AG04449 (cell line): ENCODE data around the gene ASTN2.
"Not testable (repeated sequence)": the region's sequence is repeated elsewhere in the genome, so short reads cannot be mapped to it uniquely, and the experiment has no call there.

Source experiments
- CTCF ChIA-PET: fragments of 350-600 bp; formaldehyde crosslinking; extraction: SDS; loops from one replicate; lab custom pipeline; 2021; ENCODE audit warnings: antibody characterized with exemption; lab: Yijun Ruan, JAX
- POLR2A ChIA-PET: fragments of 400-600, 350-600 bp; formaldehyde crosslinking; extraction: SDS; loops from one replicate; lab custom pipeline; 2020; ENCODE audit warnings: antibody characterized with exemption, inconsistent platforms; lab: Yijun Ruan, JAX
- DNase-seq: peaks from one replicate; pipeline ENCODE4 v3.0.0-alpha.2; 2010; ENCODE audit warnings: low read depth, low spot score
- H3K4me3 ChIP-seq: 2 replicates; pipeline ENCODE4 v1.5.1; 2011; ENCODE audit warnings: low read depth, mild to moderate bottlenecking, control low read depth, low read length
- CTCF ChIP-seq: IDR thresholded peaks from one replicate; pipeline ENCODE4 v1.5.1; 2011; ENCODE audit warnings: mild to moderate bottlenecking, moderate library complexity, low read length, control low read depth, inconsistent platforms; ENCODE audit not compliant: insufficient read depth; ENCODE audit errors: missing control alignments

Gene ASTN2

GRCh38 chr9:116891424-116891823 lies 523.4 kb downstream of the ASTN2 start:
- POLR2A ChIA-PET, result no interaction called here
- no peak for TF ChIP-seq CTCF
- no peak overlapping the region for H3K4me3 ChIP-seq
- CTCF ChIA-PET, result interaction anchor here (1.2 kb wide), 1 partner anchor 30 kb away, joined by 6 read pairs; no protein-coding TSS in a partner anchor
- DNase-seq, result no peak

GRCh38 chr9:116888476-116888875 lies 526.4 kb downstream of the ASTN2 start:
- POLR2A ChIA-PET, H3K4me3 ChIP-seq, CTCF ChIA-PET, DNase-seq: not testable (repeated sequence)

GRCh38 chr9:116888066-116888465 lies 526.8 kb downstream of the ASTN2 start:
- CTCF ChIA-PET, result no interaction called here
- POLR2A ChIA-PET, result no interaction called here
- no peak overlapping the region for H3K4me3 ChIP-seq
- DNase-seq, result no peak
- TF ChIP-seq CTCF, result no peak

- ChIA-PET POLR2A (no interaction called here), CTCF (no interaction called here)
- H3K4me3 ChIP-seq, result no peak overlapping the region
- DNase-seq, result no peak
- no peak for TF ChIP-seq CTCF
Measured at GRCh38 chr9:116883676-116884075, 531.2 kb downstream of the ASTN2 start.

GRCh38 chr9:116877072-116877471 lies 537.8 kb downstream of the ASTN2 start:
- POLR2A ChIA-PET, result no interaction called here
- no peak for TF ChIP-seq CTCF
- CTCF ChIA-PET, result interaction anchor here (2.0 kb wide), 1 partner anchor 16 kb away, joined by 12 read pairs; no protein-coding TSS in a partner anchor
- no peak for DNase-seq
- no peak overlapping the region for H3K4me3 ChIP-seq

GRCh38 chr9:116875576-116875975 lies 539.3 kb downstream of the ASTN2 start:
- DNase-seq, result no peak
- no peak for TF ChIP-seq CTCF
- CTCF ChIA-PET, result interaction anchor here (7.3 kb wide), 1 partner anchor 15 kb away, joined by 51 read pairs; no protein-coding TSS in a partner anchor
- POLR2A ChIA-PET, result no interaction called here
- H3K4me3 ChIP-seq, result no peak overlapping the region
